ENCODE results near the gene HRH3. TPM values are rescaled to one million over a fixed set of nuclear protein-coding genes. Genes with fewer than 3 reads are reported as not detected.
A peak's percentile ranks its signal among the peaks of the same experiment; 100 is the strongest.

The HRH3 gene
- total RNA-seq, 1 experiment from 2014 or later, result not detected

DNA sequence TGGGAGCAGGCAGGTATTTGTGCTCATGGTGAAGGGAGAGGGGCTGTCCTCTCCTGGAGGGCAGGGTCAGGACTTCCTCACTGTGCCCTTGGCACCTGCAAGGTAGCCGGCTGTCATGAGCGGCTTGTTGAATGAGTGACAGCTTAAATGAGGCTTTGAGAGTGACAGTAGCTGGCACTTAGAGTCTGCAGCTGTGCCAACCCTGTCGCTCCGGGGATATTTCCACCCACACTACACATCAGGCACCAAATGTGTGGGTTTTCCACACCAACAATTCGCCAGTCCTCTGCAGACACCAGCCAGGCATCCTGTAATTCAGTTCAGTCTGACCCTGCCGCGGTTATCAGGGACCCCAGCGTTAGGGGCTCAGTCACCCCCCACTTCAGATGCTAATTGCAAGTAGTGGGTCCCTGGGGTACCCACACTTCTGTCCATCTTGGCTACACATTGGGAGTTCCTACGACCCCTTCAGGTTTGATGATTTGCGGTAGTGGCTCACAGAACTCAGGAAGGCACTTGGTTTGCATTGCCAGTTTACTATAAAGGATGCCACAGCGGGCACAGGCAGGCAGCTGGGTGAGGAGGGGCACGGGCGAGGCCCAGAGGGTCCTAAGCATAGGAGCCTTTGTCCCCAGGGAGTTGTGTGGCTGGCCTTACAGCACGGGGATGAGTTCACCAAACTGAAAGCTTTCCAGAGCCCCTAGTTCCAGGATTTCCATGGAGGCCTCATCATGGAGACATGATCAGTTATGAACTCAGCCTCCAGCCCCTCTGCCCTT, 28.1 kb downstream of the HRH3 start:
- POLR2A ChIA-PET, result interaction anchor here (1.9 kb wide), 1 partner anchor 9 kb away, joined by 7 read pairs; the partner anchor contains the start of gene MTG2
- TF ChIP-seq CTCF (IDR thresholded peaks at IDR 0.05; ENCODE audit: unreplicated experiment), result no peak
- Mint-ChIP-seq H3K4me1 (ENCODE audit: insufficient read depth, unreplicated experiment) (peaks cover 9% of the 10 kb centered on the region), H3K27ac (ENCODE audit: low read depth, unreplicated experiment) (no peak overlapping the region), H3K36me3 (ENCODE audit: insufficient read depth, unreplicated experiment) (peaks cover 66% of the 10 kb centered on the region), H3K9me3 (ENCODE audit: unreplicated experiment) (no peaks in the 10 kb centered on the region), H3K4me3 (ENCODE audit: unreplicated experiment) (no peak overlapping the region), H3K27me3 (ENCODE audit: insufficient read depth, unreplicated experiment) (no peaks in the 10 kb centered on the region)
- no TSS peak for BruUV-seq (replicated peaks)
- no peak for DNase-seq (ENCODE audit: unreplicated experiment)
- intact Hi-C loops (cut with micrococcal nuclease), result no loop called here
- CTCF ChIA-PET, result no interaction called here

DNA sequence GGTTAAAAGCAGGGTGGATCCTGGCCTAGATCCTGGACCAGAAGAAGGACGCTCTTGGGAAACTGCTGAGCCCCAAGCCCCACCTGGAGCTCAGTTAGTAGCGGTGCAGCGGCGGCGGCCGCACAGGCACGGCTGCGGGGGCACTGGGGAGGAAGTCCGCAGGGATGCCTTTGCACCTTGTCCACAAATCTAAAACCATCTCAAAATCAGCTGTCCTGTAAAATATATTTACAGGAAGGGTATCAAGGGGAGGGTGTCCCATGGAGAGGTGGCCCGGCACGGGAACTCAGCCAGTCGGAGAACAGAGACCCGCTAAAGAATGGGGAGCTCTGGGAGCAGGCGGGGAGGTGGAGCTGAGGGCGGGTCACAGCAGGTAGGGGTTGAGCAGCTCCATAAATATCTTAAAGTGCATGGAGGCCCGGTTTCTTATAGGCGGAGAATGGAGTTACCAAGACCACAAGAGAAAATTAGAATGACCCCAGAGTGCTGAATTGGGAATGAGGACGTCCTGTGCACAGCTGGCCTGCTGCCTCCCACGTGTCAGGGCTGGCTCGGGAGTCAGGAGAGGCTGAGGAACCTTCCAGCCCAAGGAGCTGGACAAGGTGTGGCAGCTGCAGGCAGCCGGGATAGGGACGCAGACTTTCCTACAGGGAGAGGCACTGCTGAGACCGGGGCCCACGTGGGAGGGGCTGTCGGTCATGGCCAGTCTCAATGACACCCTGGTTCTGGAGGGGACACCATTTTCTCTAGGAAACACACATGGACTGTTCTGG, 29.3 kb downstream of the HRH3 start:
- TF ChIP-seq CTCF (IDR thresholded peaks at IDR 0.05; ENCODE audit: unreplicated experiment), result no peak
- H3K36me3 Mint-ChIP-seq (ENCODE audit: insufficient read depth, unreplicated experiment), result peaks cover 56% of the 10 kb centered on the region
- H3K27me3 Mint-ChIP-seq (ENCODE audit: insufficient read depth, unreplicated experiment), result no peaks in the 10 kb centered on the region
- no peaks in the 10 kb centered on the region for H3K9me3 Mint-ChIP-seq (ENCODE audit: unreplicated experiment)
- no peak for DNase-seq (ENCODE audit: unreplicated experiment)
- intact Hi-C loops (cut with micrococcal nuclease), result no loop called here
- H3K4me3 Mint-ChIP-seq (ENCODE audit: unreplicated experiment), result no peak overlapping the region
- peaks cover 13% of the 10 kb centered on the region for H3K4me1 Mint-ChIP-seq (ENCODE audit: insufficient read depth, unreplicated experiment)
- POLR2A ChIA-PET, result interaction anchor here (0.5 to 1.9 kb wide), 4 partner anchors 8 to 49 kb away, joined by 3 to 7 read pairs (median 3); partner anchors contain the start of gene MTG2
- BruUV-seq (replicated peaks), result no TSS peak
- CTCF ChIA-PET, result interaction anchor here (0.6 kb wide), 1 partner anchor 172 kb away, joined by 4 read pairs; no protein-coding TSS in a partner anchor
- H3K27ac Mint-ChIP-seq (ENCODE audit: low read depth, unreplicated experiment), result no peak overlapping the region

DNA sequence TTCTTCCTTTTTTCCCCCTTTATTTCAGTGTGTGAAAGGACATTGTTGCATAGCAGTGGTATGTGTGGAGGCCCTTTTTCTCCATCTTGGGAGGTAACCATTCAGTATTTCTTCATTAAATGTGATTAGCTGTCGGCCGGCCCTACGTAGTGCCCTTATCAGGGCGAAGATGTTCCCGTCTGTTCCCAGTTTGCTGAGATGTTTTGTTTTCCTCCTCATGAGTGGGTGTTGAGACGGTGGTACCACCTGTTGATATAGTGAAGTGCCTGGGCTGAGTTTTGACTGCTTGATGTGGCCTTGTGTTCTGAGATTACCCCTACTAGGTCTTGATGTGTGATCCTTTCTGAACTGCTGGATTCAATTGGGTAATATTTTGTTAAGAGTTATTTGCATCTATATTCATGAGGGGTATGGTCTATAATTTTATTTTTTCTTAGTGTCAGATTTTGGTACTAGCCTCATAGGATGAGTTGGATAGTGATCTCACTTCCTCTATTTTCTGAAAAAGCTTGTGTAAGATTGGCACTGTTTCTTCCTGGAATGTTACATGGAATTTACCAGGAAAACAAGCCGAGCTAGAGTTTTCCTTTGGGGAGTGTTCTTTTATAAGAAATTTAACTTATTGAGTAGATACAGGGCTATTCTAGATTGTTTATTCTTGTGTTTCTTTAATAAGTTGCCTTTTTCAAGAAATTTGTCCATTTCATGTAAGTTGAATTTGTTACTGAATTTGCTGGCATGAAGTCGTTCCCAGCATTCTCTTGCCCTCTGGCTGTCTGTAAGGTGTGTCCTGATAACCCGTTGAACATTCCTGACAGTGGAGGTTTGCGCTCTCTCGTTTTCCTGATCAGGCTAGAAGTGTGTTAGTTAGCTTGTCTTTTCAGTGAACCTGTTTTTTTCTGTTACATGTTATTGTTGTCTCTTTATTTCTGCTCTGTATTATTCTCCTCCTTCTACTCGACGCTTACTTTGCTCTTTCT, 32.9 kb downstream of the HRH3 start:
- Mint-ChIP-seq H3K27ac (ENCODE audit: low read depth, unreplicated experiment) (peak overlapping the region; percentile 11), H3K4me1 (ENCODE audit: insufficient read depth, unreplicated experiment) (peaks cover 21% of the 10 kb centered on the region), H3K4me3 (ENCODE audit: unreplicated experiment) (peak overlapping the region; percentile 6), H3K9me3 (ENCODE audit: unreplicated experiment) (no peaks in the 10 kb centered on the region), H3K27me3 (ENCODE audit: insufficient read depth, unreplicated experiment) (no peaks in the 10 kb centered on the region), H3K36me3 (ENCODE audit: insufficient read depth, unreplicated experiment) (peaks cover 44% of the 10 kb centered on the region)
- ChIA-PET POLR2A (interaction anchor here (0.6 to 3.0 kb wide), 23 partner anchors 10 to 685 kb away, joined by 3 to 42 read pairs (median 4); partner anchors contain the start of genes LSM14B, OSBPL2, PSMA7 and RPS21), CTCF (interaction anchor here (0.6 to 1.5 kb wide), 8 partner anchors 12 to 198 kb away, joined by 3 to 10 read pairs (median 4); no protein-coding TSS in a partner anchor)
- BruUV-seq (replicated peaks), result no TSS peak
- intact Hi-C loops (cut with micrococcal nuclease), result no loop called here
- no peak for DNase-seq (ENCODE audit: unreplicated experiment)
- no peak for TF ChIP-seq CTCF (IDR thresholded peaks at IDR 0.05; ENCODE audit: unreplicated experiment)
